PFSK-1 (cell line): ENCODE data around the gene FAM50B.

ENCODE experiments used
- FOXP2 ChIP-seq: optimal IDR thresholded peaks from 2 replicates; pipeline ENCODE3; 2011; ENCODE audit warnings: borderline replicate concordance, control low read depth, inconsistent platforms; ENCODE audit not compliant: insufficient read depth; ENCODE audit errors: extremely low read length, extremely low read depth
- POLR2AphosphoS5 ChIP-seq: IDR thresholded peaks from 2 replicates; pipeline ENCODE4 v1.6.1; 2012; ENCODE audit warnings: low read depth, mild to moderate bottlenecking, control low read depth, low read length, moderate library complexity
- REST ChIP-seq, 2 experiments: IDR thresholded peaks; 2 replicates each; pipeline versions ENCODE4 v1.6.1 to v1.8.0; 2011 to 2012; ENCODE audit warnings: low read depth in 2 of 2, low read length in 2 of 2, control low read depth in 1 of 2, inconsistent platforms in 1 of 2, mild to moderate bottlenecking in 1 of 2, moderate library complexity in 1 of 2; ENCODE audit not compliant: insufficient read depth in 1 of 2
- SIN3A ChIP-seq: IDR thresholded peaks from 2 replicates; pipeline ENCODE4 v1.6.1; 2012; ENCODE audit warnings: mild to moderate bottlenecking, low read length, moderate library complexity, borderline replicate concordance; ENCODE audit not compliant: insufficient read depth
- TAF1 ChIP-seq: IDR thresholded peaks from 2 replicates; pipeline ENCODE4 v1.6.1; 2012; ENCODE audit warnings: low read length, control low read depth, borderline replicate concordance; ENCODE audit not compliant: insufficient read depth

FAM50B gene

DNA sequence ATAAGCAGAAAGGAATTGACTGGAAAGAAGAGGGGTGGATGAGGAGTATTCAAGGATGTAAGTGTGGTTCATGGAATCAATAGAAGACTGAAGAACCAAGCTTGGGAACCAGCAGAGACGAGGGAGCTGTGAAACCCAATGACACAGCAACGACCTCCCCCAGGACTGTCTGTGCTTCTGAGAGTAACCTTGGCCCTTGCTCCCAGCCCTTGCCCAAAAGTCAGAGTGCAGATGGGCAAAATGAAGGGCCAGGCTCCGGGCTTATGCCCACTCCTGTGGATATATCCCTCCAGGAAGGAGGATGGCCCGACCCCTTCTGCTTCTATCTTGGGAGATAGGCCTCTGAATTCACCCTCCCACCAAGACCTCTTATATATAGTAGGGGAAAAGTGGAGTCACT is 24.9 kb downstream of the FAM50B start:
- TF ChIP-seq POLR2AphosphoS5 (no peak), REST (IDR thresholded peaks at IDR 0.05; ENCODE audit: insufficient read depth in 1 of 2, low read depth in 2 of 2, low read length in 2 of 2) (no peak), FOXP2 (no peak), TAF1 (no peak), SIN3A (no peak)

DNA sequence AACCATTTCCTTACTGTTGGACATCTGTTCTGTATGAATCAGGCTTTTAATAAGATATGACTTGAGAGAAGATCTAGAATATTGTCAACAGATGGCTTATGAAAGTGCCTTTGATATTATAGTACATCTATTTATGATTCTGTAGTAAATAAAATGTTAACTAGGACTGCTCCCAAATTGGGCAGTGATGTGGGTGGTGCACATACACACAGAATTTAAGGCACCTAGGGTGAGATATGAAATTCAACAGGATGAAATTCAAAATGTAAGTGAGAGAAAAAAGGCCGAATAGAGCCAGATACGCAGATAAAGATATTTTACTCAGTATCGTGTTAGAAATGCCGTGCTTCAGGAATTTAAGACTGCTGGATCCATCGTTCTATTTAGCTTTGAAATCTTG is 26.3 kb downstream of the FAM50B start:
- TF ChIP-seq POLR2AphosphoS5 (no peak), TAF1 (no peak), SIN3A (no peak), REST (IDR thresholded peaks at IDR 0.05; ENCODE audit: insufficient read depth in 1 of 2, low read depth in 2 of 2, low read length in 2 of 2) (no peak), FOXP2 (no peak)

DNA sequence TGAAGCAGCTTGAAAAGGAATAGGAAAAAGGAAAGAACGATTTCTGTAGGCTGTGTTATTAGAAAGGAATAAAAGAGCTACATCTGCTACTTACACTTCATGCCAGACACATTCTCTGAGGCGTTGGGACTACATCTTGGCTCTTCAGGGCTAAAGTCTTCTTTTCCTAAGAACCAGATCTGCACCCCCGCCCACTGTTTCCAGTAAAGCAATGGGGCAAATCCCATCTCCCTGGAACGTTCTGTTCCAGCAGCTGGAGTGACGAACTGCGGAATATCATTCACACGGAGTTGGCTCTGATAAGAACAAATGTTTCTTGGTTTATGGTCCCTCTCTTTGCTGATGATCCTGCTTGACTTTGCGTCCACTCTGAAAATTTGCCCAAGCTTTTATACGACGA is 26.9 kb downstream of the FAM50B start:
- no peak for TF ChIP-seq SIN3A
- TF ChIP-seq POLR2AphosphoS5, result no peak
- no peak for TF ChIP-seq FOXP2
- TF ChIP-seq TAF1, result no peak
- TF ChIP-seq REST (IDR thresholded peaks at IDR 0.05; ENCODE audit: insufficient read depth in 1 of 2, low read depth in 2 of 2, low read length in 2 of 2), result no peak

- TF ChIP-seq FOXP2 (no peak), POLR2AphosphoS5 (no peak), REST (IDR thresholded peaks at IDR 0.05; ENCODE audit: insufficient read depth in 1 of 2, low read depth in 2 of 2, low read length in 2 of 2) (no peak), SIN3A (no peak), TAF1 (no peak)
Observed at GRCh38 chr6:3876866-3877265, 27.7 kb downstream of the FAM50B start.

DNA sequence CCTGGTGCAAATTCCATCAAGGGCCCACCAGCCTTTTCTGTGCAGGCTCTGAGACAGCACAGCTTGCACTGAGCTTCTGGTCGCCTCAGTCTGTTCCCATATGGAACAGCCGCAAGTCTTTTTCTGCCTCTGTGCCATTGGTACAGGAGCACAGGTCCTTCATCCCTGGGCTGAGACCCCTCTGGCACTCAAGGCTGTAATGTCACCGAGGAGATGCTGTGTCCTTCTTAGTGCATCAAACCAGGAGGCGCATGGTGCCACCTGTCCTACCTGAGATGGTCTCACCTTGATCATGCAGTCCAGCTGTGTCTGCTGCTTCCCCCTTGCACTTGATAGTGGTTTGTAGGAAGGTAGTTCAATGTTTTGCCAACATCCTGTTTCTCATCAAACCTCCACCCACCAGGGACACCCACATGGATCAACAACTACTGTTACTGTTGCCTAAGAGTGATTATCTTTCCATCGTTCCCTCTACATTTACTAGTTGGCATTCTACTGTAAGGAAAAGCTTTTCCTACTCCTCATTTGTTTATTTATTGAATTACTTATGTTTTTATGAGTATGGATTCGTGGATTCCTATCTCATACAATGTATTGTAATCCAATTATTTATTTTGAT is 29.0 kb downstream of the FAM50B start:
- TF ChIP-seq REST (IDR thresholded peaks at IDR 0.05; ENCODE audit: insufficient read depth in 1 of 2, low read depth in 2 of 2, low read length in 2 of 2) (no peak), SIN3A (no peak), TAF1 (no peak), POLR2AphosphoS5 (no peak), FOXP2 (no peak)
